NCI-H1930 (cell line): ENCODE results near the gene POLR1H.
A peak's percentile ranks its signal among the peaks of the same experiment; 100 is the strongest.

Experiments
- DNase-seq, 2 experiments: peaks; one replicate each; lab custom pipeline; 2025; lab: John Stamatoyannopoulos, UW

Gene POLR1H

DNA sequence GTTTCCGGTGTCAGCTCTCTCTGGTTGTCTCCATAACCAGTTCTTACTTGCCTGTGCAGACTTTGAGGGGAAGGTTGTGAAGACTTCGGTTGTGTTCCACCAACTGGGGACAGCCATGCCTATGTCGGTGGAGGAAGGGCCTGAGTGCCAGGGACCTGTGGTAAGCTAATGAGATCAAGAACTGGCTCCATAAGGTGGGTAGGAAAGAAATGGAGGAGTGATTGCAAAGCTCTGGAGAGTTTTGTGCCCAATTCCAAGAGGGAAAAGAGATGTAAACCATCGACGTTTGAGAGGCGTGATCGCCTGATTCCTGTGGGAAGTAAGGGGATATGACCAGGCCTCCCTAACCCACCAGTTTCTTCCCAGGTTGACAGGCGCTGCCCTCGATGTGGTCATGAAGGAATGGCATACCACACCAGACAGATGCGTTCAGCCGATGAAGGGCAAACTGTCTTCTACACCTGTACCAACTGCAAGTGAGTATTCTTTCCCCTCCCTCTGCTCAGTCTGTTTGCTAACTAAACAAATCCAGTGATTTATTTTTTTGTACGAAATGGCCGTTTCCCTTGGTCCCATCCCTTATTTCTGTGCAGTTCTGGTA is 893 bp downstream of the POLR1H start:
- no peak for DNase-seq

DNA sequence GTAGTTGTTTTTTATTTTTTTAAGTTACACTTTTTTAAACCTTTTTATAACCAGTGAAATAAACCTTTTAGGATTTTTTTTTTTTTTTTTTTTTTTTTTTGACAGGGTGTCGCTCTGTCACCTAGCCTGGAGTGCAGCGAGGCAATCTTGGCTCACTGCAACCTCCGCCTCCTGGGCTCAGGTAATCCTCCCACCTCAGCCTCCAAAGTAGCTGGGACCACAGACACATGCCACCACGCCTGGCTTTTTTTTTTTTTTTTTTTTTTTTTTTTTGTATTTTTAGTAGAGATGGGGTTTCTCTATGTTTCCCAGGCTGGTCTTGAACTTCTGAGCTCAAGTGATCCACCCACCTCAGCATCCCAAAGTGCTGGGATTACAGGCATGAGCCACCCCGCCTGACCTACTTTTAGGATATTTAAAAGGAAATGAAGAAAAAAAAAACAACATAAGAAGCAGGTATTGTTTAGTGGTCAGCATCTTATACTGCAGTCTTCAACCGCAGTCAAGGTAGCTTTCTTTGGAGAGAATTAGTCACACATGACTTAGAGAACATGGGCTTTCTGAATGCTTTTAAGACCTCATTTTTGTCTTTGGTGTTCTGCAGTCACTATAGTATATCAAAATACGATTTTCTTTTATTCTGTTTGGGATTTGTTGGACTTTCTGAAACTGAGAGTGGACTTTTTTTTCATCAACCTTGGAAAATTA is 1.6 kb downstream of the POLR1H start:
- no peak for DNase-seq

DNA sequence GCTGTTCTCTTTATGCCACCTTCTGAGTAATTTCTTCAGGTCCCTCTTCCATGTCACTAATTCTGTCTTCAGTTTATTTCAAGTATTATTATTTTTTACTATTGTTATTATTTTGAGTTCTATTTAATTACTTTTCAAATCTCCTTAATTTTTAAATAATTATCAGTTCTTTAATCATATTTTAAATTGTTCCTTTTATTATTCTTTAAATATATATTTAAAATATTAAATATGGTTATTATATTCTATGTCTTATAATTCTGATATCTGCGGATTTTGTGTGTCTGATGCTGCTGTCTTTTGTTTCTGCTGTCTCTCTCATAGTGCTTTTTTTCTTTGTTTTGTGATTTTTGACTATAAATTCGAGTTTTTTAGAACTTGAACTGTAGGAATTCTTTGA is 2.2 kb downstream of the POLR1H start:
- DNase-seq = no peak

- no peak for DNase-seq
Observed at GRCh38 chr6:30066082-30066481, 5.0 kb downstream of the POLR1H start.

GRCh38 chr6:30066577-30067459 is 5.8 kb downstream of the POLR1H start, which contains the start of gene PPP1R11:
PPP1R11 (plus strand) TSS chr6:30067198; CDS start chr6:30067411, 213 bp downstream.
- DNase-seq = peak; percentile 97 to 99

- DNase-seq = no peak
Observed at GRCh38 chr6:30067460-30068139, 6.5 kb downstream of the POLR1H start.

DNA sequence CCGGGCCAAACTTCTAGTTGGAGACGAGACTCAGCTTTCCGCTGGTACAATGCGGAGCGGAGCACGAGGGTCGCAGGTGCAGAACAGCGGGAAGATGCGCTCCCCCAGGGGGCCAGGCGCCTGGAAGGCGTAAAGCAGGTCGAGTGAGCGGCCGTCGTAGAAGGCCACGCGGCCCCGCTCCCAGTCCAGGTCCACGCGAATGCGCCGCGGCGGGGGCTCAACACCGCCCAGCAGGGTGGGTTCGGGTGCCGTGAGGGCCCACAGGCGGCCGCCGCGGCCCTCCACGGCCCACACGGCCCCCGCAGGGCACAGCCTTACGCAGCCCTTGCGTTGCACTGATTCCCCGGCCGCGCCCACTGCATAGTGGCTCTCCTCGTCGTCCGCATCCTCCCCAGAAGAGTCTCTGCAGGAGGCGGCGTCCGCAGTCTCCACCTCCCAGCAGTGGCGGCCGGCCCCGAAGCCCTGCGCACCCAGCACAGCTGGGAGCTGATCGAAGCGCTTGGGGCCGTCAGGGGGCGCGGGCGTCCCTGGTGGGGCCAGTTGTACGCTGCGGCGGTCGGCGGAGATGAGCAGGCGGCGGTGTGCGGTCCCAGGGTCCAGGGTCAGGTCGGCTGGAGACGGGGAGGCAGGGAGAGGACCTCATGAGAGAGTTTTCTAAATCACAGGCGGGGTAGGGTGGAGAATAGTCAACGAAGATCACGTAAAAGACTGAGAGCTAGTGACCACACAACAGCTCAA is 10.2 kb downstream of the POLR1H start:
- no peak for DNase-seq

- no peak for DNase-seq
Observed at GRCh38 chr6:30071858-30072257, 10.8 kb downstream of the POLR1H start.

- no peak for DNase-seq
Observed at GRCh38 chr6:30073489-30074235, 12.6 kb downstream of the POLR1H start.

DNA sequence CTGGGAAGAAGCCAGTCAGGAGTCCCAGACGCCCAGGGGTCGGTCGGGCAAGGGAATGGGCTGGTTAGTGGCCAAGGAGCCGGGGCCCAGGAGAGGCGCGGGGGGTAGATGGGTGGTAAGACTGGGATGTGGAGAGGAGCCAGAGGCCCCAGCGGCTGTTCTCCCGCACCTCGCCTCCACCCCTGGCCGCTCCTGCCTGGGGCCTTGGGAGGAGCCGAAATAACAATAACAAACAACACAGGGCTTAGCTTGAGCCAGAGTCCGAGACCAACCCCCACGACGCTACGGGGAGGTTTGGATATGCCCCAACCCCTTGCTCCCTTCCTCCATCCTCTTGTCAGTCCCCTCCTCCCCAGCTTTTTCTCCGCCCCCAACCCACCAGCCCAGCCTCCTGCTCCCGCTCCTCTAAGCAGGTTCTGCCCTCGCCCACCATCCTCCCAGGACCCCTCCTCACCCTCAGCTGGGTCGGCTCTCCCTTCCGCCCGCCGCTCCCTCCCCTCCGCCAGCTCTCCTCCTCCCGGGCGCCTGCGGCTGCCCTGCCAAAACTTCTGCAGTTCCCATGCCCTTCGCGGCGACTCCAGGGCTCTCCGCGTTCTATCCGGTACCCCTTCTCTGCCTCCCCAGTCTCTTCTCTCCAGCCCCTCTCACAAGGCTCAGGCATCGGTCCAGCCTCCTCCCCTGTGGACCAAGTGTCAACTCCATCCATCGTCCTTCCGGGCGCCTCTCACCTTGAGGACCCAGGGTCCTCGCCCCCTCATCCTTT is 13.4 kb downstream of the POLR1H start:
- no peak for DNase-seq

- DNase-seq = no peak
Observed at GRCh38 chr6:30075094-30075789, 14.2 kb downstream of the POLR1H start, which contains the start of gene RNF39. RNF39 (minus strand) TSS chr6:30075769; CDS start chr6:30075585, 184 bp downstream.

- DNase-seq = peak in 1 of 2 experiments; percentile 14
Observed at GRCh38 chr6:30075790-30076732, 15.0 kb downstream of the POLR1H start.

DNA sequence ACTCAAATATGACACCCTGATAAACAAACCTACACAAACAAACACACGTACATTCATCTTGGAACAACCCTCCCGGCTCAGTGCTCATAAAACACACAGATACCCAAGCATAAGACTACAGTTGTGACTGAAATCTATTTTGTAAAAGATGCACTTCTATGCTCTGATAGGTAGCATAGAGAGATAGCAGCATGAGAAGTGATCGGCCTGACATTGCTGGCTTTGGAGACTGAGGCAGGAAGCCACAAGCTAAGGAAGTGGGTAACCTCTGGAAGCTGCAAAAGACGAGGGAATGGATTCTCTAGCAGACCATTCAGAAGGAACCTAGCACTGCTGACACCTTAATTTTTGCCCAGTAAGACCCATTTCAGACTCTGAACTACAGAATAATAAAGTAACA is 16.2 kb downstream of the POLR1H start:
- DNase-seq = no peak

DNA sequence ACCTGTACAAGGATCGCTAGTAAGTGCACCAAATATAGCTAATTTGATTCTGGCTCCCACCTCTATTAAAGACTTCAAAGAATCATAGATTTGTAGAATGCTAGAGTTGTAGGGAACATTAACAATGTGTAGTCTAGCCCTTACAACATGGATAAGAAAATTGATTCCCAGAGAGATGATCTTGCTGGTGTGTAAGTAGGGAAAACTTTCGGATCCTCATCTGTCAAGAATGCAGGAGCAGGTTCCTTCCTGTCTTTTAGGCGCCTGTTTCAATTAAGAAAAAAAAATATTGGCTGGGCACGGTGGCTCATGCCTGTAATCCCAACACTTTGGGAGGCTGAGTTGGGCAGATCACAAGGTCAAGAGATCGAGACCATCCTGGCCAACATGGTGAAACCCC is 26.8 kb downstream of the POLR1H start:
- no peak for DNase-seq

DNA sequence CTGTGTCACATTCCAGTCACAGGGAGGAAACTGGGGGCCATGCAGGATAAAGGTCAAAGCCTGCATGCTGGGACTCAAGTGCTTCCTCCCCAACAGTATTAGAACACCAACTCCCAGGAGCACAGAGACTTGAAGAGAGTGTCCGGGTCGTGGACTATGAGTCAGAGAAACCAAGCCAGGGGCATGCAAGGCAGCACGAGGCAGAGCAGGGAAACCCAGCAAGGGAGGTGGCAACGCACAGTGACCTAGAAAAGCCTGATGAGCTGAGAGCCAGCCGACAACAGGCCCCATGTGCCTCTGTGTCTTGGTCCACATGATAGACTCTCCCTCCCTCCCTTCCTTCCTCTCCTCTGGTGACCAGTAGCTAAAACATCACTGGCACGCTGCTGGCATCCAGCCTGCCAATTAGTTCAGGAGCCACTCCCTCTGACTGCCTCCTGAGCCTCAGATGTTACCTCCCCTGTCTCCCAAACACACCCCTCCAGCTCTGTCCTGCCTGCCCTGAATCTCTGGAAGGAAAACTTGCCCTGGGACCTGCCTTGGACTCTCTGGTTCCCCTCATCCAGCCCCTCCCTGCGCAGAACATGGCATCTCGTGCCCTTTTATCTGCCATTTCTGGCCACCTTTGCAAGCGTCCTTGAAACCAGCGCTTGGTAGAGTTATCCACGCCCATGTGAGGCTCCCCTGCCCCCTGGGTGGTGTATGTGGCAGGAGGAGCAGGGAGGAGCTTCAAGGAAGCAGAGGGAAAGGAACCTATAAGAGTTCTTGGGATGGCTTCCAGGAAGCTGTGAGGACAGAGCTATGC is 30.7 kb downstream of the POLR1H start:
- DNase-seq = no peak

DNA sequence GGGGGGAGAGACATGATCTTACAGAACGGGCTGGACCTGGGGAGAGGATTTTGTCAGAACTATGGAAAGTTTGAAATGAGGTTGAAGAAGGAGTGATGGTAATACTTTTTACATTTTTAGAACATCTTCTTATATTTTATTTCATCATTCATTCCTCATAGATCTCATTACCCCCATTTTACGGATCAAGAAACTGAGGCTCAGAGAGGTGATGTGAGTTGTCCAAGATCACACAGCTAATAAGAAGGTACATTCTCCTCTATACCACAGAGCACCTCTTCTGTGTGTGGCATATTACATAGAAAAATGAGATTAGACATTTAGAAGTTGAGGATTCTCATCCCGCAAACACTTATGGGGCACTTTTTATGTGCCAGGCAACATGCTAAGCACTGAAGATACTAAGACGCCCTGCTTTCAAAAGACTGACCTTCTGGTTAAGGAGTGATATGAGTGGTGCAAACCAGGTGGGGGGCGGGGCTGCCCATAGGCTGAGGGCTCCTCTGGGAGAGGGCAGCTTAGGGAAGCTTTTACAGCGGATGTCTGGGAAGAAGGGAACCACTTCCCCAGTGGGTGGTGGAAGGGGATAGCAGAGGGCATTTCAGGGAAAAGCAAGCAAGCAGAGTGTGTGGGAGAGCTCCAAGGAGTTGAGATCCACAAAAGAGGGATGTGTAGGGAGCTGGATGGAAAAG is 31.9 kb downstream of the POLR1H start:
- DNase-seq = no peak
